GM19351 (cell line): ENCODE measurements around the gene USP38.
A peak's percentile ranks its signal among the peaks of the same experiment; 100 is the strongest.
"Not testable (repeated sequence)": the region's sequence is repeated elsewhere in the genome, so short reads cannot be mapped to it uniquely, and the experiment has no call there.

Experiments
- ATAC-seq: cut with Tn5 transposase; IDR thresholded peaks from one replicate; pipeline ENCODE4 v1.9.1; 2021; ENCODE audit warnings: mild to moderate bottlenecking, moderate library complexity; ENCODE audit not compliant: unreplicated experiment

USP38 gene, protein sequence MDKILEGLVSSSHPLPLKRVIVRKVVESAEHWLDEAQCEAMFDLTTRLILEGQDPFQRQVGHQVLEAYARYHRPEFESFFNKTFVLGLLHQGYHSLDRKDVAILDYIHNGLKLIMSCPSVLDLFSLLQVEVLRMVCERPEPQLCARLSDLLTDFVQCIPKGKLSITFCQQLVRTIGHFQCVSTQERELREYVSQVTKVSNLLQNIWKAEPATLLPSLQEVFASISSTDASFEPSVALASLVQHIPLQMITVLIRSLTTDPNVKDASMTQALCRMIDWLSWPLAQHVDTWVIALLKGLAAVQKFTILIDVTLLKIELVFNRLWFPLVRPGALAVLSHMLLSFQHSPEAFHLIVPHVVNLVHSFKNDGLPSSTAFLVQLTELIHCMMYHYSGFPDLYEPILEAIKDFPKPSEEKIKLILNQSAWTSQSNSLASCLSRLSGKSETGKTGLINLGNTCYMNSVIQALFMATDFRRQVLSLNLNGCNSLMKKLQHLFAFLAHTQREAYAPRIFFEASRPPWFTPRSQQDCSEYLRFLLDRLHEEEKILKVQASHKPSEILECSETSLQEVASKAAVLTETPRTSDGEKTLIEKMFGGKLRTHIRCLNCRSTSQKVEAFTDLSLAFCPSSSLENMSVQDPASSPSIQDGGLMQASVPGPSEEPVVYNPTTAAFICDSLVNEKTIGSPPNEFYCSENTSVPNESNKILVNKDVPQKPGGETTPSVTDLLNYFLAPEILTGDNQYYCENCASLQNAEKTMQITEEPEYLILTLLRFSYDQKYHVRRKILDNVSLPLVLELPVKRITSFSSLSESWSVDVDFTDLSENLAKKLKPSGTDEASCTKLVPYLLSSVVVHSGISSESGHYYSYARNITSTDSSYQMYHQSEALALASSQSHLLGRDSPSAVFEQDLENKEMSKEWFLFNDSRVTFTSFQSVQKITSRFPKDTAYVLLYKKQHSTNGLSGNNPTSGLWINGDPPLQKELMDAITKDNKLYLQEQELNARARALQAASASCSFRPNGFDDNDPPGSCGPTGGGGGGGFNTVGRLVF

DNA sequence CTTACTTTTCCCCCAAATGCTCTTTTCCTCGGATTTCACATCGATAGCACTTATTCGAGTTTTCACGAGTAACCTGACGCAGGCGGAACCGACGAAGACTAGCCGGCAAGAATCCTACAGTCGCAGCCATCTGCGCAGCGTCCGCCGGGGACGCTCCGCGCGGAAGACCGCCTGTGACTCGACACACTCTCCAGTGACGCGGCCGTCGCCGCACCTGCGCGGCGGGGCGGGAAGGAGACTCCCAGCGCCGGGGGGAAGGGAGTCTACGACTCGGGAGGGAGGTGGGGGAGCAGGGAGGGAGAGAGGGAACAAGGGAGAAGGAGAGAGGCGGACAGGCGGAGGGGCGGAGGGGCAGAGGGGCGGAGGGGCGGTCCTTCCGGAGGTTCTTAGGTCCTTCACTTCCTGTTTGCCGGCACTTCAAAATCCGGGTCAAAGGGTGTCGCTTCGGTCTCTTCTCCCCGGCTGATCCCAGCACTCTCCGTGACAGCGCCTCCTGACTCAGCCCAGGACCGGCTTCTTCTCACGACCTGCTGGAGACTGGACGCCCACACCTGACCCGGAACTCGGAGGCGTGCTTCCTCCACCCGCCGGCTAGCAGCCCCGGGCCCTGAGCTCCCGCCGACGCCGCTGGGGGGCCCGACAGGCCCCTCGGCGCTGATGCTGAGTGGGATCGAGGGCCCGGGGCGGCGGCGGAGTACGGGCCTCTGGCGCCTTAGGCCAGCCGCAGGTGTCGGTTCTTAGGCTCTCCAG lies at the start of gene USP38:
Gene USP38 (plus strand): TSS at position 415 of the 750 bp plus-strand sequence. CDS start 534 bp downstream, outside the sequence.
- ATAC-seq, result peak; percentile 71

DNA sequence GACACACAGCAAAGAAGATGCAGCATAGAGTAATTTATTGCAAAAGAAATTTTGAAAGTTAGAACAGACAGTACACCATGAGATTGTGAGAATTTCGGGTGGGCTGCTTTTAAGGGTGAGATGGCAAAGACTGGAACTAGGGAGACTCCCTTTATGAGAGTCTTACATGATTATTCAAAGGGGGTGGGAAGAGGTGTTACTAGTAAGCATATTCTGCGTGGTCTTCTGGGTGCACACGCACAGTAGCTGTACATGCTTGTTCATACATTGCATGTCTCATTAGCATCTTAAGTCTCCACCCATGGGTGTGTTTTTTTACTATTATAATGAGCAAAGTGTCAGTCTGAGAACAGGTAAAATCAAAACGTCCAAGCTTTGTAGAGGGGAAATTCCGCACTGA lies 49.4 kb upstream of the USP38 start:
- ATAC-seq, result no peak

DNA sequence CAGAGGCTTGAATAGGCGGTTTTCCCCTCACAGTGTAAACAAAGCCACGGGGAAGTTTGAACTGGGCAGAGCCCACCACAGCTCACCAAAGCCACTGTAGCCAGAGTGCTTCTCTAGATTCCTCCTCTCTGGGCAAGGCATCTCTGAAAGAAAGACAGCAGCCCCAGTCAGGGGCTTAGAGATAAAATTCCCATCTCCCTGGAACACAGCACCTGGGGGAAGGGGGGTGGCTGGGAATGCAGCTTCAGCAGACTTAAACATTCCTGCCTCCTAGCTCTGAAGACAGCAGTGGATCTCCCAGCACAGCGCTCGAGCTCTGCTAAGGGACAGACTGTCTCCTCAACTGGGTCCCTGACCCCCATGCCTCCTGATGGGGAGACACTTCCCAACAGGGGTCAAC lies 44.0 kb upstream of the USP38 start:
- no peak for ATAC-seq

DNA sequence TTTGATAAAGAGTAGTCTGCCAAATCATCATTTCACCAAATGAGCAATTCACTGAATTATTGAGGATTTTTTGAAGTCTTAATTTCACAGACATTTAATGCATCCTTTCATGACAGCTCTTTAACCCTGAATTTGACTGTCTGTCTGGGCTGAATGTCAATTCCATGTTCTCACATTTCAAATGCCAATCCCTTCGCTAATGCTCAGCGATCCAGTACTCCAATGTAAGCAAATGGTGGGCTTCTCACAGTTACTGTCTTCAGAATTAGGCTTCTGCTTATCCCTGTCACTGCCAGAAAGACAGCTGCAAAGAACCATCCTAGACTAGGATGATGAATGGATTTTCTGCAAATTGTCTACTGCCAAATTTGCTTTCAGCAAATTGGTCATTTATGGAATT lies 36.2 kb upstream of the USP38 start:
- no peak for ATAC-seq

DNA sequence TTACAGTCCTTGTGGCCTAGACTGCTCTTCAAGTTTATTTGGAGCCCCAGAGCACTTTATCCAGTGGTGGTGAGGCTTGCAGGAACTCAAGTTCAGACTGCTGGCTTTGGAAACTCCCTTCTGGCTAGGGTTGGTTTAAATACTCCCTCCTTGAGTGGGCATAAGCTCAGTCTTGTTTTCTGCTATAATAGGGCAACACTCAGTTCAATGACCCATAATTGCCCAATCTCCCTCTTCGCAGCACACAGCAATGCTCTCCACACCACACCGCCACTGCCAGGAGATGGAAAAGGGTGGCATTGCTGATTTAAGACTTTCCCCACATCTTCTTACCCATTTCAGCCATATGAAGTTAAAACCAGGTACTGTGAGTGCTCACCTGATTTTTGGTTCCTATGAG lies 27.9 kb upstream of the USP38 start:
- no peak for ATAC-seq

DNA sequence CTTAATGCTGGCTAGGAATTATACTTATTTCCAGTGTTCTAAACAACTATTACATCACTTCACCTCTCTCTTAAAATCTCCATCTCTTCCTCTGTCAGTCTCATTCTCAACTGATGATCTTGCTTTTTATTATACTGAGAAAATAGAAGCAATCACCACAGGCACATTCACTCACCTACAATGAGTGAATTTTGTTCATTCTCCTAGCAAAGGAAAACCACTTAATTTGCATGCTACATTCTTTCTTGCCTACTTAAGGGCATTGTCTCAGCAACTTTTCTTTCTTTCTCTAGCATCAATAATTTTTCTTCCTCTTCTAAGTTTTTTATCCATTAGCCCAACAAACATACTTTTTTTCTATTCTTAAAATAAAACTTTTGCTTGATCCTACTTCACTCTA lies 21.1 kb upstream of the USP38 start:
- no peak for ATAC-seq

DNA sequence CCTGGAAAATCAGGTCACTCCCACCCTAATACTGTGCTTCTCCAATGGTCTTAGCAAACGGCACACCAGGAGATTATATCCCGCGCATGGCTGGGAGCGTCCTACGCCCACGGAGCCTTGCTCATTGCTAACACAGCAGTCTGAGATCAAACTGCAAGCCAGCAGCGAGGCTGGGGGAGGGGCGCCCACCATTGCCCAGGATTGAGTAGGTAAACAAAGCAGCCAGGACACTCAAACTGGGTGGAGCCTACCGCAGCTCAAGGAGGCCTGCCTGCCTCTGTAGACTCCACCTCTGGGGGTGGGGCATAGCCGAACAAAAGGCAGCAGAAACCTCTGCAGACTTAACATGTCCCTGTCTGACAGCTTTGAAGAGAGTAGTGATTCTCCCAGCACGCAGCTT lies 18.0 kb upstream of the USP38 start:
- ATAC-seq, result not testable (repeated sequence)

DNA sequence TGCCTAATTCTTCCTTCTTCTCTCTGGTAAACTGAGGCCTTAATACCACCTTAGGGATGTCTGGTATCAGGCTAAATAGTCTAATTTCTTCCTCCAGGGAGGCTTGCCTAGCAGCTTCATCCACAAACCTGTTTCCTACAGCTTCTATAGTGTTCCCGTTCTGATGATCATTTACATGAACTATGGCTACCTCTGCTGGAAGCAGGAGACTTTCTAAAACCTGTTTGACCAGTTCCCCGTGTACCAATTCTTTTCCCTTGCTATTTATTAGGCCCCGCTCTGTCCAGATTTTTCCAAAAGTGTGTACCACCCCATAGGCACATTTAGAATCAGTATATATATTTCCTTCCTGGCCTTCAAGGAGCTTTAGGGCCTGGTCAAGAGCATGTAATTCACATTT lies 5.8 kb upstream of the USP38 start:
- ATAC-seq, result no peak

DNA sequence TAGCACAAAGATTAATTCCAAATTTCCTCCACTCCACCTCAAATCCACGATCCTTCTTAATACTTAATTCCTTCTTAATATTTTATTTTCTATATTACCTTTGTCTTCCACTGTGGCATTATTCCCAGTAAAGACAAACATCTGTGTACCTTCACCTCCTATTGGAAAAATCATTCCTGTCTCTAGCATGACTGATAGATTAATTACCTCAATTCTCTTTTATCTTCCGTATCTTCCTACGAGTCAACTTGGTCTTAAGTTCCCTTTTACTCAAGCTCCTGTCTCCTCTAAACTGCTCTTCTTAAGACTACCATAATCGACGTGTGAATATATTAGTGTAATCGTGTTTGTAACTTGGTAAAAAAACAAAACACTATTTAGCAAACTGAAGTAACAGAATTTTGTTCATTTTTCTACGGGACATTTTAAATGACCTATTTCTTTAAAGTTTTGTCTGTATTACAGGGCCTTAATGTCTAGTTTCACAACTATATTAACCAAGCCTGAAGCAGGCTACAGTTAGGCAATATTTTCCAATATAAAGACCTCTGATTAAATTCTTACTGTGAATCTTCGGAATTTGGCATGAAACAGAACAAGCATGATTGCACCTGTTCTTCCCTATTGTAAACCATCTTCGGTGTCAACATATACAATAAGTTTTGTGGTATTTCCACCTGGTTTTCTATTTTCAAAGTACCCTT lies 1.1 kb upstream of the USP38 start:
- ATAC-seq, result no peak

DNA sequence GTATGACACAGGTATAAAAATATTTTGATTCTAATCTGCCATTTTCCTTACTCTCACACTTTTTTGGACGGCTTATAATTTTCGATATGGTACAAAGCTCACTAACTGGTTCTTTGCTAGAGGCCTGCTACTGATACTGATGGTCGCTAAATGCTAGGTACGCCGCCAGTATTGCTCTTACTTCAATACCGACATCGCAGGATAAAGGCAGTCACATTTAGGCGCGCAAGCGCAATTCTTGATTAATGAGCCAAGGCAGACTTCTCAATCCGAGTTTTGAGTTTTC lies 557 bp upstream of the USP38 start:
- ATAC-seq, result peak; percentile 15

DNA sequence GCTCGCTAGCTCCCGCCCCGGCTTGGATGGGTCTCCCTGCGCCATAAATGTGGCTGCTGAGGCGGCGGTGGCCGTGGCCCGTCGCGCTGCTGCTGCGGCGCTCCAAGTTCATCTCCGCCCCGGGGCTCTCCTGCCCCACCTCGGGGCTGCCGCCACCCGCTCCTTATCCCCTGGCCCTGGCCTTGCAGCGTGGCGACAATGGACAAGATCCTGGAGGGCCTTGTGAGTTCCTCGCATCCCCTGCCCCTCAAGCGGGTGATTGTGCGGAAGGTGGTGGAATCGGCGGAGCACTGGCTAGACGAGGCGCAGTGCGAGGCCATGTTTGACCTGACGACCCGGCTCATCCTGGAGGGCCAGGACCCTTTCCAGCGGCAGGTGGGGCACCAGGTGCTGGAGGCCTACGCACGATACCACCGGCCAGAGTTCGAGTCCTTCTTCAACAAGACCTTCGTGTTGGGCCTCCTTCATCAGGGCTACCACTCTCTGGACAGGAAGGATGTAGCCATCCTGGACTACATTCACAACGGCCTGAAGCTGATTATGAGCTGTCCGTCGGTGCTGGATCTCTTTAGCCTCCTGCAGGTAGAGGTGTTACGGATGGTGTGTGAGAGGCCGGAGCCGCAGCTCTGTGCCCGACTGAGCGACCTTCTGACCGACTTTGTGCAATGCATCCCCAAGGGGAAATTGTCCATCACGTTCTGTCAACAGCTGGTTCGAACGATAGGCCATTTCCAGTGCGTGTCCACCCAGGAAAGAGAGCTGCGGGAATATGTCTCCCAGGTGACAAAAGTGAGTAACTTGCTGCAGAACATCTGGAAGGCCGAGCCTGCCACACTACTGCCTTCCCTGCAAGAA lies 763 bp downstream of the USP38 start:
- peak; percentile 25 for ATAC-seq

DNA sequence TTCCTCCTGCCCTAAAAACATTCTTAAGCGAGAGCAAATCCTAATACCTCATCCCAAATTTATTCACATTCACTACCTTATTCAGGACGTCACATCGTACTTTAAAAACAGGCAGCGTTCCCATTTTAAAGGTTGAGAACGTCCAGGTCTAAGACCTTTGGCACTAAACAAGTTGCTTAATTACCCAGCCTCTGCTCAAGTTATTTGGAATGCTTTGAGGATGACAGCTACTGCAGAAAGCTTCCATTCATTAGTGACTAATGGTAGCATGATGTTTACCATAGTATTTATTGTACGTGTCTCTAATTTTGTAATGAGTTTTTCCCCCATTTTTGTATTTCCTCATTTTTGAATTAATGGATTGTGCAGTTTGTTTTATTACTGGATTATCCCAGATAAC lies 1.5 kb downstream of the USP38 start:
- no peak for ATAC-seq

DNA sequence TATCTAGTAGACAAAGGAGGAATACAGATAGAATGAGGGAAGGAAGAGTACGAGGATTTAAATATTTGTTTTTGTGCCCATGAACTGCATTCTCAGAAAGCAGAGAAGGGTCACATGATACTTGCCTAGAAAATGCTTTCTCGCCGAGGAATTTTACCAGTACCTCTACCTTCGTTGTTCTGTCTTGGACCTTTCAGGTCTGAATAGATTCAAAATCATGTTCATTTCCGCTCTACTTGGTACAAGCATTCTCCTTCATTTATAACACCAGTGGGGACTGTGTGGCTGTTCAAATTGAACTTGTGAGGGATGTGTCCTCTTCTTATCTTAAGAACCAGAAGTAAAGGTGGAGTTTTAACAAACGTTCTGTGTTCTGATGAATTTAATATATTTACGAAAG lies 1.9 kb downstream of the USP38 start:
- no peak for ATAC-seq

DNA sequence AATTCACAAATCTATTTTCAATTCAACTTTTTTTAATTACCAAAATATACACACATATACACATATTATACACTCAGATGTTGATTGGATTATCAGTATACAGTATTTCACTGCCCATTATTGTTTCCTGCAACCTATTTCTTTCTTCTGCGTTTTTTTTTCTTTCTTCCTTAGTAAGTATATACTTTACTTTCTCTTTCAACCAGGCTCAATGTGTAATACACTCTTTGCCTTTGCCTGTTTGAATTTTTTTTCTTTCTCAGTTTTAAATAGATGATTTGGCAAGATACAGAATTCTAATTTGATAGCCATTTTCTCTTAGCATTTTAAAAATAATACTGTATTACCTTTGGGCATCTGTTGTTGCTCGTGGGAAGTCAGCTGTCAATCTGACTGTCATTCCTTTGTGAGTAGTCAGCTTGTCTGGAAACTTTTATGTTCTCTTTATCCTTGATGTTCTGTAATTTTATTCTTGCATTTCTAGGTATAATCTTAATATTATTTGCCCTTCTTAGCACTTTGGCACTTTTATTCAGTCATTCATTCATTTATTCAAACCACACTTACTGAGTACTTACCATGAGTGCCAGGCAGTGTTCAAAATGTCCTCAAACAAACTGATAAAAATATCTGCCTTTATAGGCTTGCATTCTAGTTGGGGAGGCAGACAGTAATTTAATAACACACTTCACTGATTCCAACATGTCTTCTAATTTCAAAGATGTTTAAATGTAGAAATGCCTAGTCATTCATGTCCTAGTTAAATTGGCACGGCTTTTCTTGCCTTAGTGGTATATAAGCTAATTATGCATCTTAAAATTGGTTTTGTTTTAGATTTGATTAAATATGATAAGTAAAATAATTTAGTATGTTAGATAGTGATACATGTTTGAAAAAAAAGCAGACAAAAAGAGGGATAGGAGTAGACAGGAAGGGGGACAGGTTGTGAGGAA lies 3.7 kb downstream of the USP38 start:
- no peak for ATAC-seq

DNA sequence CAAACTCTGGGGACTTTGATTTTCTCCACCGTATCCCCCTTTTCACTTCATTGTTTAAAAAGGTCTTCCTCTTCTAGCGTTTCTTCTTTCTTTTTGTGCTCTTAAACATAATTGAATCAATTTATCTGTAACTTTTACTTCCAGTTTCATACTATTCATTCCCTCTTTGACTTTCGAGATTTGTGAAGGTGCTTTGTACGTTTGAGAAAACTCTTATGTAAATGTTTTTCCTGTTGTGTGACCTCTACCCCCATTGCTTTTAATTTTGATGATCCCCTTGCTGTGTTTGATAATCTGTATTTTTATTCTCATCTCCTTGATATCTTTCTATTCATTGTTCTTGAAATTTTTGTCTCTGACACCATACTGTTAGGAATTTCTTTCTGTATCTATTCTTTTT lies 4.8 kb downstream of the USP38 start:
- peak; percentile 19 for ATAC-seq

DNA sequence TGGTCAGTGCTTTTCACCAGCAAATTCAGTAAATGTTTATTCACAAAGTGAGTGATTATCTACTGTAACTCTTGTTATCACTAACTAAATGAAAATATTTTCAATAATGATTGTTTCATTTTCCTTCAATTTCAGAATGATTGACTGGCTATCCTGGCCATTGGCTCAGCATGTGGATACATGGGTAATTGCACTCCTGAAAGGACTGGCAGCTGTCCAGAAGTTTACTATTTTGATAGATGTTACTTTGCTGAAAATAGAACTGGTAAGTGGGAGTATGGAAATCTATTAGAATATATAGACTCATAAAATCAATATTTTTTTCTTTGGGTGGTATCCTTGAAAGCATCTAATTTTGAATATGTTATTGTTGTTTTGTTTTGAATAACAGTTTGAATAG lies 10.9 kb downstream of the USP38 start:
- no peak for ATAC-seq

DNA sequence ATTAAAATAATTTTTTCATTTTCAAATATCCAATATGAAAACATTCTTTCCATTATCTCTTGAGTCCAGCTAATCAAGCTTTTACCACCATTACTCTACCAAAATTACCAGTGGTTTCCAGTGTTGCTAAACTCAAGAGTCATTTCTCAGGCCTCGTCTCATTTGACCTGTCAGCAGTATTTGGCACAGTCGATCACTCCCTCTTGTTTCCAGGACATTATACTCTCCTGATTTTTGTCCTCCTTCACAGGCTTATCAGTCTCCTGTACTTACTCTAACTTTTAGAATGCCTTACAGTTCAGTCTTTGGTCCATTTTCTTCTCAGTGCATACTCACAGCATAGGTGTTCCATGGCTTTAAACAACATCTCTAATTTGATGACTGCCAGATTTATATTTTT lies 11.6 kb downstream of the USP38 start:
- ATAC-seq, result no peak

DNA sequence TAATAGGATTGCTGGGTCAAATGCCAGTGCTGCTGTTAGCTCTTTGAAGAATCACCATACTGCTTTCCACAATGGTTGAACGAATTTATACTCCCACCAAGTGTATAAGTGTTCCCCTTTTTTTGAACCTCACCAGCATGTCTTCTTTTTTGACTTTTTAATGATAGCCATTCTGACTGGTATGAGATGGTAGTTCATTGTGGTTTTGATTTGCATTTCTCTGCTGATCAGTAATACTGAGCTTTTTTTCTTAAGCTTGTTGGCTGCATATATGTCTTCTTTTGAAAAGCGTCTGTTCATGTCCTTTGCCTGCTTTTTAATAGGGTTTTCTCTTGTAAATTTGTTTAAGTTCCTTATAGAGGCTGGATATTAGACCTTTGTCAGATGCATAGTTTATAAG lies 14.8 kb downstream of the USP38 start:
- no peak for ATAC-seq

DNA sequence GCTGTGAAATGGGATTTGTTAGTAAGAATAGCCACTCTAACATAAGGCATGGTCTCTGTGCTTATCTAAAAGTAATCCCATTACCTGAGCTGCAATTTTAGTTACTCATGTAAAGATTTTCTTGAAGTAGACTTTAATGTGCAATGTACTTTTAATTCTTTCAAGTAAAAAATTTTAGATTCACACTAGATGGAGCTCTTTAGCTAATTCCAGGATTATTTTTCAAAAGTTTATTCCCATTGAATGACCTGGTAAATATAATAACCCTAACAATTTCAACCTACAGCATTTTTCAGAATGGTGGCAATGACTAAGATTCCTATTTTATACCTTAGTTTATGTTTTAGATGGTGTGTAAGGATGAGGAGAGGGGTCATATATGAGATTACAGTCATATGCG lies 18.1 kb downstream of the USP38 start:
- no peak for ATAC-seq
